Measurements from ENCODE around the gene TRNAU1AP. TPM values are rescaled to one million over a fixed set of nuclear protein-coding genes. Genes with fewer than 3 reads are reported as not detected.
A peak's percentile ranks its signal among the peaks of the same experiment; 100 is the strongest.
"Not testable (repeated sequence)": the region's sequence is repeated elsewhere in the genome, so short reads cannot be mapped to it uniquely, and the experiment has no call there.

TRNAU1AP gene
- polyA plus RNA-seq, 4 donors: 21.6 to 27.0 (median 23.3) TPM

GRCh38 chr1:28573564-28573963 lies 20.7 kb downstream of the TRNAU1AP start:
- no peak for DNase-seq (ENCODE audit: low read depth in 4 of 4, low spot score in 2 of 4)

- no peak for DNase-seq (ENCODE audit: low read depth in 4 of 4, low spot score in 2 of 4)
These were observed 24.3 kb downstream of the TRNAU1AP start for GRCh38 chr1:28577052-28577678.

- DNase-seq (ENCODE audit: low read depth in 4 of 4, low spot score in 2 of 4): no peak
These were observed 25.1 kb downstream of the TRNAU1AP start for GRCh38 chr1:28577738-28578536.

- DNase-seq (ENCODE audit: low read depth in 4 of 4, low spot score in 2 of 4): no peak
These were observed 25.9 kb downstream of the TRNAU1AP start for GRCh38 chr1:28578696-28579218.

GRCh38 chr1:28579401-28579800 lies 26.5 kb downstream of the TRNAU1AP start:
- no peak for DNase-seq (ENCODE audit: low read depth in 4 of 4, low spot score in 2 of 4)

DNA sequence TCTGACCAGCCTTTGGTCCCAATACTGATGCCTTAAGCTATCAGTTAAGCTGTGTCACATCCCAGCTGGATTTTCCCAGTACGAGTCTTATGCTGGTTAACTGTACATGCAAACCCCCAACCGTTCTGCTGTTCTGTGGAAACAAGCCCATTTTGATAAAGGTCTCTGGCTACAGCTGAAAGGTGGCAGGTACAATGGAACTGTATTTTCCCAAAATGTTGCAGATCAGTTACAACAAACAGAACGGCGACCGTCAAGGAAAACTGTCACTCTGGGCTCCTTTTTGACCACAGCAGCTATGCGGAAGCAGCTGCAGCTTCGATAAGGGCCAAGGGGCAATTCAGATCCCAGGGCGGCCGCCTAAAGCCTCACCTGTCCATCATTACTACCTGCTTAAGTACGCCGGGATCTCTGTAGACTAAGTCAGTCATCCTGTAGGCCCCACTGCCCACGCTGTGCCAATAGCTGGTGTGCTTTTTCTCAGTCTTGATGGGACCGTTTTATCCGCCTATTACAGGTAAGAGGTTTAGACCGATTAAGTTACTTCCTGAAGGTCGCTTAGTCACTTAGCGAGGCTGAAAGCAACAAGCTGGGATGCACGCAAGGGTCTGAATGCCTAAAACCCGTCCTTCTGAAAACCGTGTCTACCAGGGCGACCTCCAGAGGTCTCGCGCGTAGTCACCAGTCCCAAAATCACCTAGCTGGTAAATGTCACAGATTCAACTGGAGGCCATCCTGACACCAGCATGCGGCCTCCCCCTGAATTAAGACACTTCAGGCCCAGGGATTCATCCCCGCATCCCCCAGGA lies 28.0 kb downstream of the TRNAU1AP start:
- no peak for DNase-seq (ENCODE audit: low read depth in 4 of 4, low spot score in 2 of 4)

- peak; percentile 85 to 92 (median 89) for DNase-seq (ENCODE audit: low read depth in 4 of 4, low spot score in 2 of 4)
These were observed 28.8 kb downstream of the TRNAU1AP start for GRCh38 chr1:28581531-28582247.

DNA sequence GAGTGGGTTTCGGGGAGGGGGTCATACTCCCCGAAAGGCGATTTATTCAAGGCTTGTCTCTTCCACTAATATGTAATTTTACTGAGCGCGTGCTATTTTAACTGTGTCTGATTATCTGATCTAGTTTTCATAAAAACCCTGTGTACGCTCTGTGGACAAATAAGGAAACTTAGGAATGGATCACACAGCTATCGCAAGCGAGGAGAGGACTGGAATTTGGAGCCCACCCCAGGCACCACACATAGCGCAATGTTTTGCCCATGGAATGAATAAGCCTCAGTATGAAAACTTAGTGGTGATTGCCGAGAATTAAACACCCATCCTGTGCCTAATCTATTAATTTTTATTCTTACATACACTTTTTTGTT lies 29.3 kb downstream of the TRNAU1AP start:
- no peak for DNase-seq (ENCODE audit: low read depth in 4 of 4, low spot score in 2 of 4)

DNA sequence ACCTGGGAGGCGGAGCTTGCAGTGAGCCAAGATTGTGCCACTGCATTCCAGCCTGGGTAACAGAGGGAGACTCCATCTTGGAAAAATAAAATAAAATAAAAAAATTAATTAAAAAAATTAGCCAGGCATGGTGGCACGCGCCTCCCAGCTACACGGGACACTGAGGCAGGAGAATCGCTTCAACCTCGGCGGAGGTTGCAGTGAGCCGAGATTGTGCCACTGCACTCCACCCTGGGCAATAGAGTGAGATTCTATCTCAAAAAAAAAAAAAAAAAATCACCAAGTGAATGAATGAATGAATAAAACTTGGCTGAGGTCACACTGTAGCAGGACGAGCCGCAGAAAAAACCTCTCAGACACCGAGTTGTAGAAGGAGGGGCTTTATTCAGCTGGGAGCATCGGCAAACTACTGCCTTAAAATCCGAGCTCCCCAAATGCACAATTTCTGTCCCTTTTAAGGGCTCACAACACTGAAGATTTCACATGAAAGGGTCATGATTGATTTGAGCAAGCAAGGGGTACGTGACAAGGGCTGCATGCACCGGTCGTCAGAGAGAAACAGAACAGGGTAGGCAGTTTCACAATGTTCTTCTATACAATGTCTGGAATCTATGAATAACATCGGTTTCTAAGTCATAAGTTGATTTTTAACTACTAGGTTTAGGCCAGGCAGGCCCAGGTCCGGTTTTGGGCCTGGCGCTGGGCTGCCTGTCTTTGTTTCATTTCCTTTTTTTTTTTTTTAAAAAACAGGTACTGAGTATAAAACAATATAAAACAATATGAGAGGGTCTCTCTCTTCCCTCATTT lies 33.9 kb downstream of the TRNAU1AP start:
- not testable (repeated sequence) for DNase-seq (ENCODE audit: low read depth in 4 of 4, low spot score in 2 of 4)

DNA sequence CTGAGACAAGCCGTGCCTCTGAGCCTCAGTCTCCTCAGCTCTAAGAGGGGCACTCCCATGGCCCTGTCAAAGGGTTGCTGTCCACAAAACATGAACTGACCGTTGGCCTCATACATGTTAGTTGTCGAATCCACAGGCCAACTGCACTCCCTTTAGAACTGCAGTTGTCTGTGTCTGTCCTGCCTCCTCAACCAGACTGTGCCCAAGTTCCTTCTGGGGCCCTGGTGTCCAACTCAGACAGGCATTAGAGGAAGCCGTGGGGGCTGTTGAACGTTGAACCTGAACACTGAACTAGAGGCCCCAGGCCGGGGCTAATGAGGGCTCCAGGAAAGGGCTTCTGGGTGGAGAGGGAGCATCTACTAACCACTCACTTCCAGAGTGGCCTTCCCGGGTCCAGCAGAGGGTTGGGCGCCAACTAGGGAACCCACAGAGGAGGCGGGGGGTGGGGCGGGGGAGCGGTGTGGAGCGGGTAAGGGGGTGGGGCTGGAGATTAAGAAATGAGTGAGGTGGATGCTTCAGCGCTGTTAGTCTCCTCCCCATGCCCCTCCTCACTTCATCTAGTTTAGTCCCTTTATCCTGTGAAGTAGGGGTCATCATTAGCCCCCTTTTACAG lies 38.9 kb downstream of the TRNAU1AP start, which contains the start of gene RAB42:
TSS of gene RAB42 (plus strand) at position 558 of the 613 bp plus-strand sequence. CDS start 247 bp downstream, outside the sequence.
- no peak for DNase-seq (ENCODE audit: low read depth in 4 of 4, low spot score in 2 of 4)

GRCh38 chr1:28592321-28593071 lies 39.6 kb downstream of the TRNAU1AP start:
- no peak for DNase-seq (ENCODE audit: low read depth in 4 of 4, low spot score in 2 of 4)

GRCh38 chr1:28593988-28594356 lies 41.1 kb downstream of the TRNAU1AP start:
- DNase-seq (ENCODE audit: low read depth in 4 of 4, low spot score in 2 of 4): not testable (repeated sequence)

GRCh38 chr1:28594686-28595411 lies 42.0 kb downstream of the TRNAU1AP start:
- DNase-seq (ENCODE audit: low read depth in 4 of 4, low spot score in 2 of 4): not testable (repeated sequence)

GRCh38 chr1:28595412-28596191 lies 42.7 kb downstream of the TRNAU1AP start:
- DNase-seq (ENCODE audit: low read depth in 4 of 4, low spot score in 2 of 4): no peak

DNA sequence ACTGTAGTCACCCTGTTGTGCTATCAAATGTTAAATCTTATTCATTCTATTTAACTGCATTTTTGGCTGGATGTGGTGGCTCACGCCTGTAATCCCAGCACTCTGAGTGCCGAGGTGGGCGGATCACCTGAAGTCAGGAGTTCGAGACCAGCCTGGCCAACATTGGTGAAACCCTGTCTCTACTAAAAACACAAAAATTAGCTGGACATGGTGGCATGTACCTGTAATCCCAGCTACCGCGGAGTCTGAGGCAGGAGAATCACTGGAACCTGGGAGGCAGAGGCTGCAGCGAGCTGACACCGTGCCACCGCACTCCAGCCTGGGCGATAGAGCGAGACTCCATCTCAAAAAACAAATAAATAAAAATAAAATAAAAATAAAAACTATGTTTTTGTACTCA lies 43.4 kb downstream of the TRNAU1AP start:
- not testable (repeated sequence) for DNase-seq (ENCODE audit: low read depth in 4 of 4, low spot score in 2 of 4)

DNA sequence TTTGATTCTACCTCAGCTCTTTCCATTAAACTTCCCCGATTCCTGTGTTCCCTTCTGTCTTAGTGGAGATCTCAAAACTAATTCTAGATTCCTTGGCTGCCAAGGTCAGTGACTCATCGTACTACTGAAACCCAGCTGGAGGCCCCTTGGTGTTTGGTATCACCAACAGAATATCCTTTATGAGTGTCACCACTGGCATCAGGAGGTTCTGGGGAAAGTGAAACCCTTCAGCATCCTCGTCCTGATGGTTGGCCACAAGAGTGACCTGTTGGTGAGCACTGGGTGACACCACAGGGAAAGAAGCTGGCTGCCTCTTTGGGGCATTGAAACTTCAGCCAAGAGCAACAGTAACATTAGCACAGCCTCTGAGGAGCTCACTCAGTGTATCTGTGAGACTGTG lies 48.8 kb downstream of the TRNAU1AP start:
- DNase-seq (ENCODE audit: low read depth in 4 of 4, low spot score in 2 of 4): no peak
